Right ventricle myocardium inferior (tissue), 1 donor: ENCODE measurements around the gene VPREB3. TPM values are rescaled to one million over a fixed set of nuclear protein-coding genes. Genes with fewer than 3 reads are reported as not detected.
"Not testable (repeated sequence)": the region's sequence is repeated elsewhere in the genome, so short reads cannot be mapped to it uniquely, and the experiment has no call there.

ENCODE experiments used
- ATAC-seq: fragments of 200-7000 bp; cut with Tn5 transposase; one replicate; pipeline ENCODE4 v1.9.1; 2020; ENCODE audit warnings: mild to moderate bottlenecking, moderate library complexity
- DNase-seq: peaks from one replicate; pipeline ENCODE4 v3.0.0; 2021; ENCODE audit errors: missing footprints
- intact Hi-C: fragments of 100-400 bp; cut with DNase I; formaldehyde crosslinking; loops from one replicate; pipeline ENCODE4 v1.11.0; 2022
- total RNA-seq: library from RNA; stranded (reverse); fragmentation: NEBNext Ultra II Directional; extraction: Animal tissue kit (Norgen Biotek cat#: 25700); gene quantifications from one replicate; pipeline ENCODE4 v1.2.1, GENCODE V29; 2021
- donor health status: DM: no; HTN: yes; CAD: no; lungs with severe emphysema.

Gene VPREB3
- total RNA-seq, 1 donor from 2014 or later = 0.43 TPM

GRCh38 chr22:23750714-23751440 is 3.3 kb downstream of the VPREB3 start, which contains the start of gene ZNF70:
ZNF70 (minus strand) TSS chr22:23751112; CDS start chr22:23745140, 5,972 bp downstream.
- intact Hi-C loops = no loop called here
- peak; percentile 96 for DNase-seq
- ATAC-seq = peak; percentile 97

- no peak for ATAC-seq
- DNase-seq = no peak
- intact Hi-C loops = no loop called here
Measured at GRCh38 chr22:23750367-23750713, 3.9 kb downstream of the VPREB3 start.

- intact Hi-C loops = no loop called here
- ATAC-seq (peak; percentile 16), DNase-seq (no peak)
Measured at GRCh38 chr22:23749841-23750301, 4.4 kb downstream of the VPREB3 start.

- DNase-seq (no peak), ATAC-seq (no peak)
- intact Hi-C loops = no loop called here
Measured at GRCh38 chr22:23745791-23746190, 8.4 kb downstream of the VPREB3 start.

GRCh38 chr22:23744485-23744884 is 9.7 kb downstream of the VPREB3 start:
- no peak for ATAC-seq
- no peak for DNase-seq
- intact Hi-C loops = no loop called here

GRCh38 chr22:23744001-23744400 is 10.2 kb downstream of the VPREB3 start:
- intact Hi-C loops = no loop called here
- ATAC-seq (no peak), DNase-seq (no peak)

- intact Hi-C loops = no loop called here
- ATAC-seq = peak; percentile 60
- DNase-seq = peak; percentile 71
Measured at GRCh38 chr22:23743303-23743705, 10.9 kb downstream of the VPREB3 start.

- peak; percentile 83 for ATAC-seq
- intact Hi-C loops = no loop called here
- peak; percentile 73 for DNase-seq
Measured at GRCh38 chr22:23742505-23743264, 11.5 kb downstream of the VPREB3 start.

- intact Hi-C loops = no loop called here
- ATAC-seq (no peak), DNase-seq (no peak)
Measured at GRCh38 chr22:23737696-23738095, 16.5 kb downstream of the VPREB3 start.

- ATAC-seq, intact Hi-C loops, DNase-seq: not testable (repeated sequence)
Measured at GRCh38 chr22:23728108-23728507, 26.1 kb downstream of the VPREB3 start.

- ATAC-seq = no peak
- intact Hi-C loops = no loop called here
- DNase-seq = no peak
Measured at GRCh38 chr22:23722724-23723123, 31.5 kb downstream of the VPREB3 start.

GRCh38 chr22:23722160-23722559 is 32.1 kb downstream of the VPREB3 start:
- no peak for ATAC-seq

GRCh38 chr22:23720855-23721254 is 33.4 kb downstream of the VPREB3 start:
- ATAC-seq = no peak
- intact Hi-C loops = no loop called here
- no peak for DNase-seq

More at GRCh38 chr22:23722160-23722559, 32.1 kb downstream of the VPREB3 start:
- DNase-seq = no peak
- intact Hi-C loops = no loop called here

- DNase-seq (no peak), ATAC-seq (no peak)
- intact Hi-C loops = no loop called here
Measured at GRCh38 chr22:23718371-23719165, 35.7 kb downstream of the VPREB3 start.

- intact Hi-C loops = no loop called here
- peak; percentile 97 for ATAC-seq
- DNase-seq = peak; percentile 94
Measured at GRCh38 chr22:23716811-23717801, 37.1 kb downstream of the VPREB3 start.

- no peak for DNase-seq
- ATAC-seq = no peak
- intact Hi-C loops = no loop called here
Measured at GRCh38 chr22:23715806-23716375, 38.3 kb downstream of the VPREB3 start.

GRCh38 chr22:23714596-23715578 is 39.3 kb downstream of the VPREB3 start:
- ATAC-seq (no peak), DNase-seq (no peak)
- intact Hi-C loops = no loop called here
